ENCODE results near the gene AKT1. TPM values are rescaled to one million over a fixed set of nuclear protein-coding genes. Genes with fewer than 3 reads are reported as not detected.

Gene AKT1
- total RNA-seq, 1 donor from 2014 or later, result 144 TPM

DNA sequence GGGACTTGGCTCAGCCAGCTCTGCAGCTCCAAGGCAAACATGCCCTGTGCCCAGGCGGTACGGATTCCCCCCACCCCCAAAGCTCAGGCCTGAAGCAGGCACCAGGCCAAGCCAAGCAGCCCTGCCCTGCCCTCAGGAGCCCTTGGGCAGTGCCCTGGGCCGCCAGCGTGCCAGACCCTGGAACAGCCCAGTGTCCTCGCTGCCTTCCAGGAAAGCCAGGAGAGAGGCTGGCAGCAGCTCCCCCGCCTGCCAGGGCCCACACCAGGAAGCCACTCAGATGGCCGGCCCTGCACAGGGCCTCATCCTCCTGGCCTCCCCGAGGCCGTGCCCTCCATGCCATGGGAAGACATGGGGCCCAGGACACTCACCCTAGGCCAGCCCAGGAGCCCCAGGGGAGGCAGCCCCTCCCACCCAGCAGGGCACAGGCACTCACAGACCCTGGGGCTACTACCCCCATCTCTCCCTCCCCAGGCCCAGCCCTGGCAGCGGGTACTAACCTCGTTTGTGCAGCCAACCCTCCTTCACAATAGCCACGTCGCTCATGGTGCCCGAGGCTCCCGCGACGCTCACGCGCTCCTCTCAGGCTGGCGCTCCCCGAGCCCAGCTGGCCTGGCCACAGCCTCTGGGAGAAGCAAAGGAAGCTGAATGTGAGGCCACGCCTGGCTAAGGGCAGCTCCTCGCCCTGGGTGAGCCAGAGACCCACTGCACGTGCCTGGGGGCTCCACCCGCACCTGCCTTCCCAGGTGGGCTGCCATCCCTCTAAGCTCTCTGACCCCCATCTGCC lies 3.3 kb downstream of the AKT1 start:
- H3K27me3 ChIP-seq (ENCODE audit: low read depth), result no peaks in the 10 kb centered on the region
- TF ChIP-seq, protein P1, sequence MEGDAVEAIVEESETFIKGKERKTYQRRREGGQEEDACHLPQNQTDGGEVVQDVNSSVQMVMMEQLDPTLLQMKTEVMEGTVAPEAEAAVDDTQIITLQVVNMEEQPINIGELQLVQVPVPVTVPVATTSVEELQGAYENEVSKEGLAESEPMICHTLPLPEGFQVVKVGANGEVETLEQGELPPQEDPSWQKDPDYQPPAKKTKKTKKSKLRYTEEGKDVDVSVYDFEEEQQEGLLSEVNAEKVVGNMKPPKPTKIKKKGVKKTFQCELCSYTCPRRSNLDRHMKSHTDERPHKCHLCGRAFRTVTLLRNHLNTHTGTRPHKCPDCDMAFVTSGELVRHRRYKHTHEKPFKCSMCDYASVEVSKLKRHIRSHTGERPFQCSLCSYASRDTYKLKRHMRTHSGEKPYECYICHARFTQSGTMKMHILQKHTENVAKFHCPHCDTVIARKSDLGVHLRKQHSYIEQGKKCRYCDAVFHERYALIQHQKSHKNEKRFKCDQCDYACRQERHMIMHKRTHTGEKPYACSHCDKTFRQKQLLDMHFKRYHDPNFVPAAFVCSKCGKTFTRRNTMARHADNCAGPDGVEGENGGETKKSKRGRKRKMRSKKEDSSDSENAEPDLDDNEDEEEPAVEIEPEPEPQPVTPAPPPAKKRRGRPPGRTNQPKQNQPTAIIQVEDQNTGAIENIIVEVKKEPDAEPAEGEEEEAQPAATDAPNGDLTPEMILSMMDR (IDR thresholded peaks at IDR 0.05; ENCODE audit: borderline replicate concordance), result no peak
- H3K36me3 ChIP-seq, result peaks cover 42% of the 10 kb centered on the region
- peak overlapping the region; percentile 73 for H3K27ac ChIP-seq (replicated peaks)
- no peaks in the 10 kb centered on the region for H3K9me3 ChIP-seq (replicated peaks)
- H3K4me3 ChIP-seq, result no peak overlapping the region
- DNase-seq, result peak; percentile 76
- peaks cover 89% of the 10 kb centered on the region for H3K4me1 ChIP-seq
- intact Hi-C loops (cut with micrococcal nuclease), result no loop called here

DNA sequence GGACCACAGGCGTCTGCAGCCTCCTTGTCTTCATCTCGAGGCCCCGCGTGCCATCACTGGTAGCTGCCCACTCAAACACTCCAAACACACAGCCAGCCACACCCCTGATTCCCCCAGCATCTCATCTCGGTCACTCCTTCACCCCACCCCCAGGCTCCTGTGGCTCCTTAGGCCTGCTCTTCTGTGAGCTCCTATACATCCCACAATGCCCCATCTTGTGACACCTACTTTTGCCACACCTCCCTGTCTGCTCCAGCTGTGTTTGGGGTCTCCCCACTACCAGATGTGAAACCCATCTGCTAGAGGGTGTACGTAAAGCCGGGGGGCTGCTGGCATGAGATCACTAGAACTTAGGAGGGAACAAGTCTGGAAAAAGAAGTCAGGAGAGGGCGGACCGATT lies 4.1 kb downstream of the AKT1 start:
- Histone ChIP-seq H3K4me1 (peaks cover 89% of the 10 kb centered on the region), H3K27me3 (ENCODE audit: low read depth) (no peaks in the 10 kb centered on the region), H3K9me3 (replicated peaks) (no peaks in the 10 kb centered on the region), H3K36me3 (peaks cover 43% of the 10 kb centered on the region), H3K4me3 (no peak overlapping the region), H3K27ac (replicated peaks) (peak overlapping the region; percentile 73)
- DNase-seq, result no peak
- intact Hi-C loops (cut with micrococcal nuclease), result no loop called here
- TF ChIP-seq, protein P1 (IDR thresholded peaks at IDR 0.05; ENCODE audit: borderline replicate concordance), result no peak

DNA sequence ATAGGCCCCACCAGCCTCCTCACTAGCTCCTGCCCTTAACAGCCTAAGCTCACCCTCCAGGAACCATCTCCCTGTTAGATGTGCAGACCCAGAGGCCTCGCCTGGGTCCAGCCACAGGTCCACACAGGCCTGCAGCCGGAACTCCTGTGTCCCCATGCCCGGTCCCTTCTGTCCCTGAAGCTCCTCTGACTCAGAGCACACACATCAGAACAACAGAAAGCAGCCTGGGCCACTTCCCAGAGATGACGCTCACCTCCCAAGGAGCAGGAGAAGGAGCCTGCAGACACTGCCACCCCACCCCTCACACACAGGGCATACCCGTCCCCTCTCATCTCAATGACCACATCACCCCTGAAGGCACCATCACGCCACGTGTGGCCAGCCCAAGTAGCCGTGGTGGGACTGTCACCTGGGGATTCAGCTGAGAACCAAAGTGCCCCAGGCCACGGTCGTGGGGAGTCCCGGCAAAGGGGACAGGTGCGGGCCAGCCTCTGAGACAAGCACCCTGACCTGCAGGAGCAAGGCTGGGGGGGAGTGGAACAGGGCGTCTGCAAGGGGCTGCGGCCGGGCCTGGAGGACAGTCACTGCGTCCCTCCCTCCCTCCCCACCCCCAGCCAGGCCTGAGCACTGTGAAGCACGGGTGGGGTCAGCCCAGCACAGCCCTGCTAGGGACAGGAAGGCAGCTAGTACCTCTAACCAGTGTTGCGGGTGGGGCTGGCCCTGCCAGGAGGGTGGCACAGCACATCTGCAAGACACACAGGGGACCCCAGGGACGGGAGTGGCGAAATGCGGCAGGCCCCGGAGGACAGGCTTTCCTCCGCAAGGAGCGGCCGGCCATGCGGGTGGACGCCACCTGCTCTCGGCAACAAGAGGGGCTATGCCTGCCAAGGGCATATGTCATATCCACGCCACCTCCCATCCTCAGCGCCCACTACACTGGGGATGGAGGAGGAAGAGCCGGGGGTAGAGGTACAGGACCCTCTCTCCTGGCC lies 5.5 kb downstream of the AKT1 start:
- peaks cover 93% of the 10 kb centered on the region for H3K4me1 ChIP-seq
- TF ChIP-seq, protein P1 (IDR thresholded peaks at IDR 0.05; ENCODE audit: borderline replicate concordance), result no peak
- intact Hi-C loops (cut with micrococcal nuclease), result no loop called here
- H3K27ac ChIP-seq (replicated peaks), result no peak overlapping the region
- no peak overlapping the region for H3K4me3 ChIP-seq
- peaks cover 43% of the 10 kb centered on the region for H3K36me3 ChIP-seq
- H3K9me3 ChIP-seq (replicated peaks), result no peaks in the 10 kb centered on the region
- DNase-seq, result no peak
- H3K27me3 ChIP-seq (ENCODE audit: low read depth), result no peaks in the 10 kb centered on the region

DNA sequence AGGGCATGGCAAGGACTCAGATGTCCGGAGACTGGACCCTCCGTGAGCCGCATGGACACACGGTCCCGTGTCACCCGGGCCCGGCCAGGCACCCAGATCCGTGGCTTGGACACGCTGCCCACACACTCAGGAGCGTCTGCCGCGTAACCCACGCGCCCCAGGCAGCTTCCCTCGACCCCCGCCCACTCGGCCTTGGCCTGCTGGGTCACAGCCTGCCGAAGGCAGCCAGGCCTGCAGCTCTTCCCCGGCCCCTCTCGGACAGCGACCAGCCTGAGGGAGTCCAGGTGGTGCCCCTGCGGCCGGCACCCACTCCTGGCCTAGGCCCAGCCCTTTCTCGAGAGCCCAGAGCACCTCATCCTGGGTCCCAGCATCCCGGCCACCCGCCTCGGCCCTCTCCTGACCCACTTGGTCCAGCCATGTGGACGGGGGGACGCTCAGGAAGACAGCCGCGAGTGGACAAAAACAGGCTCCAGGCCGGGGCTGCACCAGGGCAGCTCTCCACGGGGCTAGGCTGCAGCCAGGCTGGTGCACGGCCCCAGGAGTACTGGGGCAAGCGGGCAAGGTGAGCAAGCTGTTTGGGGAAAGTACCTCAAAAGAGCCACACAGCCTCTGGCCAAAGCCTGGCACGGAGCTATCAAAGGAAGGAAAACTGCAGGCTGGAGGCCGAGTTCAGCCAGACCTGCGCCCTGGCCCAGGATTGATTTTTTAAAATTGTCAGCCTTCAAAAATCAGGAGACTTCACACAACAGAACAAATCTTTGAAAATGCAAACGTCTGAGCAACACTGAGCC lies 6.5 kb downstream of the AKT1 start:
- Histone ChIP-seq H3K9me3 (replicated peaks) (no peaks in the 10 kb centered on the region), H3K36me3 (peaks cover 43% of the 10 kb centered on the region), H3K27me3 (ENCODE audit: low read depth) (no peaks in the 10 kb centered on the region), H3K4me3 (no peak overlapping the region), H3K27ac (replicated peaks) (no peak overlapping the region), H3K4me1 (peaks cover 87% of the 10 kb centered on the region)
- intact Hi-C loops (cut with micrococcal nuclease), result no loop called here
- TF ChIP-seq, protein P1 (IDR thresholded peaks at IDR 0.05; ENCODE audit: borderline replicate concordance), result no peak
- no peak for DNase-seq

All from left ventricle myocardium inferior (tissue), 1 donor.